GOT3 (cell line): ENCODE data around the gene TAS2R60.
"Not testable (repeated sequence)": the region's sequence is repeated elsewhere in the genome, so short reads cannot be mapped to it uniquely, and the experiment has no call there.

ENCODE experiments used
- DNase-seq: peaks from one replicate; lab custom pipeline; 2025; ENCODE audit warnings: mixed read lengths; lab: John Stamatoyannopoulos, UW

The TAS2R60 gene

GRCh38 chr7:143444063-143444782, 970 bp downstream of the TAS2R60 start:
- no peak for DNase-seq

- no peak for DNase-seq
These were observed 1.5 kb downstream of the TAS2R60 start for GRCh38 chr7:143444785-143445184.

- DNase-seq, result no peak
These were observed 4.2 kb downstream of the TAS2R60 start for GRCh38 chr7:143447466-143447865.

- no peak for DNase-seq
These were observed 5.2 kb downstream of the TAS2R60 start for GRCh38 chr7:143448429-143448828.

- no peak for DNase-seq
These were observed 6.5 kb downstream of the TAS2R60 start for GRCh38 chr7:143449793-143450192.

- no peak for DNase-seq
These were observed 7.9 kb downstream of the TAS2R60 start for GRCh38 chr7:143451122-143451521.

- DNase-seq, result no peak
These were observed 8.5 kb downstream of the TAS2R60 start for GRCh38 chr7:143451746-143452145.

- DNase-seq, result no peak
These were observed 9.2 kb downstream of the TAS2R60 start for GRCh38 chr7:143452495-143452894.

- DNase-seq, result no peak
These were observed 10.9 kb downstream of the TAS2R60 start for GRCh38 chr7:143454091-143454680.

GRCh38 chr7:143455491-143455890, 12.2 kb downstream of the TAS2R60 start:
- no peak for DNase-seq

- DNase-seq, result no peak
These were observed 12.7 kb downstream of the TAS2R60 start for GRCh38 chr7:143455942-143456341.

- no peak for DNase-seq
These were observed 13.9 kb downstream of the TAS2R60 start for GRCh38 chr7:143456992-143457793.

GRCh38 chr7:143458263-143458662, 15.0 kb downstream of the TAS2R60 start:
- DNase-seq, result no peak

GRCh38 chr7:143458681-143459080, 15.4 kb downstream of the TAS2R60 start:
- no peak for DNase-seq

- DNase-seq, result no peak
These were observed 16.1 kb downstream of the TAS2R60 start for GRCh38 chr7:143459359-143459758.

GRCh38 chr7:143460271-143460979, 17.2 kb downstream of the TAS2R60 start:
- no peak for DNase-seq

- no peak for DNase-seq
These were observed 18.8 kb downstream of the TAS2R60 start for GRCh38 chr7:143462045-143462444.

GRCh38 chr7:143463556-143463955, 20.3 kb downstream of the TAS2R60 start:
- no peak for DNase-seq

GRCh38 chr7:143463957-143464356, 20.7 kb downstream of the TAS2R60 start:
- DNase-seq, result no peak

GRCh38 chr7:143467724-143468123, 24.5 kb downstream of the TAS2R60 start:
- no peak for DNase-seq

GRCh38 chr7:143472071-143472689, 28.9 kb downstream of the TAS2R60 start:
- not testable (repeated sequence) for DNase-seq
